ENCODE data around the gene FOXP4. TPM values are rescaled to one million over a fixed set of nuclear protein-coding genes. Genes with fewer than 3 reads are reported as not detected.
A peak's percentile ranks its signal among the peaks of the same experiment; 100 is the strongest.

FOXP4 gene
- polyA plus RNA-seq, 4 donors = 13.8 to 150 (median 16.4) TPM

DNA sequence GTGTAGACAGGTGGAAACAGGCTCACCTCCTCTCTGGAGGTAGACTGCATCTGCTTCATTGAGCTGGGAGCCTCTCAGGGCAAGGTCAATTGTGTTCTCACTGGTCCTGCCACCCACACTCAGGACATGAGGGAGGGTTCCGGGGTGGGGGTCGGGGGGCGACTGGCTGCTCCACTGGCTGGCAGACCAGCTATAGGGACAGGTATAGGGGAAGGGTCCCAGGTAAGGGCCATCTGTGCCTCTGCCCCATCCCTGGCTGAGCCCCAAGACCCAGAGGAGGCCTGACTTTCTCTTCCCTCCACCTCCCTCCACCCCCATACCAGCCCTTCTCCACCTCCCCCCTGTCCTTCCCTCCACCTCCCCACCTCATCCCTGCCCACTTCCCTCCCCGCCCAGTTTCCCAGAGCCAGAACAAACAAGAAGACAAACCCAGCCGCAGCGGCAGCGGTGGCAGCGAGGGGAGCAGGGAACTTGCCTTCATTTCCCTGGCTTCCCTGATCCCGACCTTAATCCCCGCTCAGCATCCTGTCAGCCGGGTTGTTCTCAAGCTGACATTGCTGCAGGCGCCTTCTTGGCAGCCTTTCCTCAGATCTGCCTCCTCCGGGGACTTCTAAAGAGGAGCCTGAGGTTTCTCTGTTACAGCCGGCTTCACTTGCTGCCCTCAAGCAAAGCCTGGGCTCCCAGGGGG is 18.3 kb upstream of the FOXP4 start:
- DNase-seq = peak; percentile 42 to 60

GRCh38 chr6:41528409-41528963 is 17.7 kb upstream of the FOXP4 start:
- Histone ChIP-seq H3K4me1 (ENCODE audit: control insufficient read depth in 3 of 3, insufficient read depth in 2 of 3, low read depth in 1 of 3, low read length in 2 of 3) (peaks cover 0 to 44% (median 2%) of the 10 kb centered on the region in 3 donors), H3K9me3 (ENCODE audit: control insufficient read depth in 2 of 2, insufficient read depth in 1 of 2, low read depth in 1 of 2, low read length in 1 of 2) (no peaks in the 10 kb centered on the region), H3K4me3 (ENCODE audit: low read depth in 1 of 3, low read length in 3 of 3) (peak overlapping the region in 1 of 3 donors; percentile 16), H3K27me3 (ENCODE audit: control insufficient read depth in 3 of 3, insufficient read depth in 3 of 3, low read length in 3 of 3) (no peaks in the 10 kb centered on the region), H3K27ac (ENCODE audit: low read depth in 1 of 3, low read length in 2 of 3) (peak overlapping the region in 1 of 3 donors; percentile 49), H3K36me3 (ENCODE audit: control insufficient read depth in 3 of 3, insufficient read depth in 2 of 3, low read depth in 1 of 3, low read length in 3 of 3) (peaks cover 0 to 15% (median 0%) of the 10 kb centered on the region in 3 donors)
- DNase-seq = no peak
- no peak for FAIRE-seq
- 70 to 79% (median 73%) methylated on average over 11 of the region's 11 CpGs for WGBS, 3 donors

More for the DNA sequence above, 18.3 kb upstream of the FOXP4 start:
- Histone ChIP-seq H3K27me3 (ENCODE audit: control insufficient read depth in 3 of 3, insufficient read depth in 3 of 3, low read length in 3 of 3) (peaks cover 0 to 2% (median 0%) of the 10 kb centered on the region in 3 donors), H3K9me3 (ENCODE audit: control insufficient read depth in 2 of 2, insufficient read depth in 1 of 2, low read depth in 1 of 2, low read length in 1 of 2) (no peaks in the 10 kb centered on the region), H3K4me1 (ENCODE audit: control insufficient read depth in 3 of 3, insufficient read depth in 2 of 3, low read depth in 1 of 3, low read length in 2 of 3) (peaks cover 0 to 50% (median 2%) of the 10 kb centered on the region in 3 donors), H3K36me3 (ENCODE audit: control insufficient read depth in 3 of 3, insufficient read depth in 2 of 3, low read depth in 1 of 3, low read length in 3 of 3) (peaks cover 0 to 14% (median 0%) of the 10 kb centered on the region in 3 donors), H3K27ac (ENCODE audit: low read depth in 1 of 3, low read length in 2 of 3) (peak overlapping the region in 1 of 3 donors; percentile 49), H3K4me3 (ENCODE audit: low read depth in 1 of 3, low read length in 3 of 3) (peak overlapping the region in 1 of 3 donors; percentile 16)
- 25 to 35% (median 31%) methylated on average over 14 of the region's 14 CpGs for WGBS, 3 donors
- FAIRE-seq = no peak

DNA sequence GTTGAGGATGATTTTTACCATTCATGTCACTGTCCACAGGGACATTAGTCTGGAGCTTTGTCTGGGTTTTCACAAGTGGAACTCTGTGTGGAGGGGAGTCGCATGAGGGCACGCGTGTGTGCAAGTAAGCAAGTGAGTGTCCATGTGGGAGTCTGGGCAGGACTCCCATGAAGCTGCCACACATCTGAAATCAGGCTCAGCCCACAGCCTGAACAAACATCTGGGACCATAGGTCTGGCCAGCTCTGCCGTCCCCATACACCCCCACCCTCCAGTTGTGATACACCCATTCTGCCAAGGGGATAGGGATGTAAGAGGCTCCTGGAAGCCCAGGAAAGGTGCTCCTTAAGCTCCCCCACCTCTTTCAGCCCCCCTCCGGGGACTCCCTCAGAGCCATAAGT is 17.1 kb upstream of the FOXP4 start:
- DNase-seq (no peak), FAIRE-seq (no peak)
- H3K9me3 ChIP-seq (ENCODE audit: control insufficient read depth in 2 of 2, insufficient read depth in 1 of 2, low read depth in 1 of 2, low read length in 1 of 2) = no peaks in the 10 kb centered on the region
- H3K27me3 ChIP-seq (ENCODE audit: control insufficient read depth in 3 of 3, insufficient read depth in 3 of 3, low read length in 3 of 3) = no peaks in the 10 kb centered on the region
- peaks cover 0 to 17% (median 0%) of the 10 kb centered on the region in 3 donors for H3K36me3 ChIP-seq (ENCODE audit: control insufficient read depth in 3 of 3, insufficient read depth in 2 of 3, low read depth in 1 of 3, low read length in 3 of 3)
- no peak overlapping the region for H3K4me3 ChIP-seq (ENCODE audit: low read depth in 1 of 3, low read length in 3 of 3)
- peaks cover 0 to 39% (median 2%) of the 10 kb centered on the region in 3 donors for H3K4me1 ChIP-seq (ENCODE audit: control insufficient read depth in 3 of 3, insufficient read depth in 2 of 3, low read depth in 1 of 3, low read length in 2 of 3)
- H3K27ac ChIP-seq (ENCODE audit: low read depth in 1 of 3, low read length in 2 of 3) = no peak overlapping the region
- WGBS, 3 donors = 86 to 94% (median 92%) methylated on average over 5 of the region's 5 CpGs

- no peaks in the 10 kb centered on the region for H3K27me3 ChIP-seq (ENCODE audit: control insufficient read depth in 3 of 3, insufficient read depth in 3 of 3, low read length in 3 of 3)
- WGBS, 3 donors = 75 to 87% (median 82%) methylated on average over 7 of the region's 7 CpGs
Observed at GRCh38 chr6:41529970-41530369, 16.2 kb upstream of the FOXP4 start.

DNA sequence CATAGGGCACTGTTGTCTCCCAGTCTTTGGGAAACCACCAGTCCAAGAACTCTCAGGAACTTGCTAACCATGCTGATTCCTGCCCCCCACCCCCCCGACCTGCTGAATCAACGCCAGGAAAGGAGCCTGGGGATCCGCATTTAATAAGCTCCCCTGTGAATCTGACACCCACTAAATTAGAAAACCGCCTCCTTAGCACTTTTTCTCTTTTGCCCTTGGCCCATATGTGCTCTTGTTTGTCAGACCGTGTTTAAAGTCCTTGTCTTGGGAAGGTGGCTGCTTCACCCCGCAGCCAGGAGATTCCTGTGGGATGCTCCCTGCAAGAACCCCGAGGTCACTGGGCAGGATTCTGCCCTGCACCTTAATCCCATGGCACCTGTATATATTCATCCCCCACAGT is 15.7 kb upstream of the FOXP4 start:
- H3K4me1 ChIP-seq (ENCODE audit: control insufficient read depth in 3 of 3, insufficient read depth in 2 of 3, low read depth in 1 of 3, low read length in 2 of 3) = peaks cover 0 to 28% (median 2%) of the 10 kb centered on the region in 3 donors
- no peak overlapping the region for H3K4me3 ChIP-seq (ENCODE audit: low read depth in 1 of 3, low read length in 3 of 3)
- H3K27me3 ChIP-seq (ENCODE audit: control insufficient read depth in 3 of 3, insufficient read depth in 3 of 3, low read length in 3 of 3) = no peaks in the 10 kb centered on the region
- H3K36me3 ChIP-seq (ENCODE audit: control insufficient read depth in 3 of 3, insufficient read depth in 2 of 3, low read depth in 1 of 3, low read length in 3 of 3) = peaks cover 0 to 17% (median 0%) of the 10 kb centered on the region in 3 donors
- no peak for FAIRE-seq
- H3K27ac ChIP-seq (ENCODE audit: low read depth in 1 of 3, low read length in 2 of 3) = no peak overlapping the region
- no peak for DNase-seq
- H3K9me3 ChIP-seq (ENCODE audit: control insufficient read depth in 2 of 2, insufficient read depth in 1 of 2, low read depth in 1 of 2, low read length in 1 of 2) = no peaks in the 10 kb centered on the region
- WGBS, 3 donors = 85 to 91% (median 88%) methylated on average over 7 of the region's 7 CpGs

More at GRCh38 chr6:41529970-41530369, 16.2 kb upstream of the FOXP4 start:
- Histone ChIP-seq H3K27ac (ENCODE audit: low read depth in 1 of 3, low read length in 2 of 3) (no peak overlapping the region), H3K4me1 (ENCODE audit: control insufficient read depth in 3 of 3, insufficient read depth in 2 of 3, low read depth in 1 of 3, low read length in 2 of 3) (peaks cover 0 to 32% (median 2%) of the 10 kb centered on the region in 3 donors), H3K36me3 (ENCODE audit: control insufficient read depth in 3 of 3, insufficient read depth in 2 of 3, low read depth in 1 of 3, low read length in 3 of 3) (peaks cover 0 to 17% (median 0%) of the 10 kb centered on the region in 3 donors), H3K9me3 (ENCODE audit: control insufficient read depth in 2 of 2, insufficient read depth in 1 of 2, low read depth in 1 of 2, low read length in 1 of 2) (no peaks in the 10 kb centered on the region), H3K4me3 (ENCODE audit: low read depth in 1 of 3, low read length in 3 of 3) (no peak overlapping the region)
- DNase-seq (no peak), FAIRE-seq (no peak)

- Histone ChIP-seq H3K9me3 (ENCODE audit: control insufficient read depth in 2 of 2, insufficient read depth in 1 of 2, low read depth in 1 of 2, low read length in 1 of 2) (no peaks in the 10 kb centered on the region), H3K4me3 (ENCODE audit: low read depth in 1 of 3, low read length in 3 of 3) (no peak overlapping the region), H3K4me1 (ENCODE audit: control insufficient read depth in 3 of 3, insufficient read depth in 2 of 3, low read depth in 1 of 3, low read length in 2 of 3) (peaks cover 0 to 31% (median 2%) of the 10 kb centered on the region in 3 donors), H3K27ac (ENCODE audit: low read depth in 1 of 3, low read length in 2 of 3) (no peak overlapping the region), H3K27me3 (ENCODE audit: control insufficient read depth in 3 of 3, insufficient read depth in 3 of 3, low read length in 3 of 3) (no peaks in the 10 kb centered on the region), H3K36me3 (ENCODE audit: control insufficient read depth in 3 of 3, insufficient read depth in 2 of 3, low read depth in 1 of 3, low read length in 3 of 3) (peaks cover 0 to 17% (median 0%) of the 10 kb centered on the region in 3 donors)
- FAIRE-seq (no peak), DNase-seq (no peak)
Observed at GRCh38 chr6:41531016-41531415, 15.2 kb upstream of the FOXP4 start.

DNA sequence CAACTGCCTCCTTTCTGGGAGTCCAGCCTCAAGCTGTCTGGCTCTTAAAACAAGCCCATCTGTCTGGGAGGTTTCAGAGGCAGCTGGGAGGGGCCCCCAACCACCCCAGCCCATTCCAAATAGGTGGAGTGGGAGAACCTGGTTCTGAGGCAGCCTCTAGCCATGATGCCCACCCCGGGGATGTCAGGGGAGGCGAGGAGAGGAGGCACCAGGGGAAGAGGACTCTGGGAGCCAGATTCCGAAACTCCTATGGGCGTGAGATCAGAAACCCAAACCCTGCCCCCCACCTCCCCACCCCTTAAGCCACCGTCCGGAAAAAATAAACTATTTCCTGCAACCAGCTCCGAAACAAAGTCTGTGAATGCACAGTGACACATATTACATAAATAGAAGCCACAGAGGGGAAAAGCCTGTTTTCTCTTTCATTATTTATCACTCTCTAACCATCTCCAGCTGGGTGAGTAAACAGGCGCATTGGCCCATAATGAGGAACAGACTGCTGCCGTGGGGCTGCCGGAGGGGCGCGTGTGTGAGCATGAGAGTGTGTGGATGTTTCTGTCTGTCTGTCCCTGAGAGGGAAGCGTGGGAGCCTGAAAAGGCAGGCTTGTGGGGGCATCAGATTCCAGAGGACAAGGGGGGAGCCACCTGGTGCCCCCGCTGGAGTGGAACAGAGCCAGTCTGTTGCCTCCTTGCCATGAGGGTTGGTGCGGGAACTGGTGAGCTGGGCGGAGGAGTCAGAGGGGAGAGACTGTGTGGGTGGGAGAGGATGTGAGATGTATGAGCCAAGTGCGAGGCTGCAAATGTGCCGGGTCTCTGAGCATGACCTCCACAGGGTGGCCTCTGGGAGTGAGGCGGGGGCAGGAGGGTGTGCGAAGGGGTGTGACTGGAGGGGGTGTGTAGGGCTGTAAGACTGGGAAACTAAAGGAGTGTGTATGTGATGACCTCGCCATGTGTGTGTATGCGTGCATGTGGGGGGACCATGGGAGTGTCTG is 14.3 kb upstream of the FOXP4 start:
- WGBS, 3 donors = 37 to 77% (median 63%) methylated on average over 22 of the region's 22 CpGs
- H3K4me1 ChIP-seq (ENCODE audit: control insufficient read depth in 3 of 3, insufficient read depth in 2 of 3, low read depth in 1 of 3, low read length in 2 of 3) = peaks cover 0 to 40% (median 2%) of the 10 kb centered on the region in 3 donors
- FAIRE-seq (no peak), DNase-seq (peak in 1 of 2 donors; percentile 24)
- H3K36me3 ChIP-seq (ENCODE audit: control insufficient read depth in 3 of 3, insufficient read depth in 2 of 3, low read depth in 1 of 3, low read length in 3 of 3) = peaks cover 0 to 17% (median 0%) of the 10 kb centered on the region in 3 donors
- no peaks in the 10 kb centered on the region for H3K9me3 ChIP-seq (ENCODE audit: control insufficient read depth in 2 of 2, insufficient read depth in 1 of 2, low read depth in 1 of 2, low read length in 1 of 2)
- H3K27me3 ChIP-seq (ENCODE audit: control insufficient read depth in 3 of 3, insufficient read depth in 3 of 3, low read length in 3 of 3) = no peaks in the 10 kb centered on the region
- H3K4me3 ChIP-seq (ENCODE audit: low read depth in 1 of 3, low read length in 3 of 3) = no peak overlapping the region
- peak overlapping the region in 1 of 3 donors; percentile 15 for H3K27ac ChIP-seq (ENCODE audit: low read depth in 1 of 3, low read length in 2 of 3)

GRCh38 chr6:41535766-41536165 is 10.4 kb upstream of the FOXP4 start:
- peaks cover 0 to 53% (median 6%) of the 10 kb centered on the region in 3 donors for H3K4me1 ChIP-seq (ENCODE audit: control insufficient read depth in 3 of 3, insufficient read depth in 2 of 3, low read depth in 1 of 3, low read length in 2 of 3)
- H3K27me3 ChIP-seq (ENCODE audit: control insufficient read depth in 3 of 3, insufficient read depth in 3 of 3, low read length in 3 of 3) = no peaks in the 10 kb centered on the region
- no peaks in the 10 kb centered on the region for H3K9me3 ChIP-seq (ENCODE audit: control insufficient read depth in 2 of 2, insufficient read depth in 1 of 2, low read depth in 1 of 2, low read length in 1 of 2)
- WGBS, 3 donors = 89 to 100% (median 92%) methylated on average over 1 of the region's 1 CpG
- H3K36me3 ChIP-seq (ENCODE audit: control insufficient read depth in 3 of 3, insufficient read depth in 2 of 3, low read depth in 1 of 3, low read length in 3 of 3) = peaks cover 0 to 5% (median 0%) of the 10 kb centered on the region in 3 donors
- H3K27ac ChIP-seq (ENCODE audit: low read depth in 1 of 3, low read length in 2 of 3) = no peak overlapping the region
- no peak overlapping the region for H3K4me3 ChIP-seq (ENCODE audit: low read depth in 1 of 3, low read length in 3 of 3)
- FAIRE-seq = no peak
- no peak for DNase-seq
